ENCODE measurements around the gene SLC5A6.

Gene SLC5A6

GRCh38 chr2:27214941-27215340, 2.9 kb upstream of the SLC5A6 start:
- Histone ChIP-seq H3F3A (ENCODE audit: insufficient read depth, low read length) (no peaks in the 10 kb centered on the region), H3K4me3 (ENCODE audit: low read depth, low read length, poor library complexity, severe bottlenecking) (no peak overlapping the region), H3K9me3 (ENCODE audit: low read length) (no peaks in the 10 kb centered on the region), H4K20me1 (ENCODE audit: insufficient read depth, low read length) (no peaks in the 10 kb centered on the region), H3K27ac (ENCODE audit: low read depth, low read length, poor library complexity, severe bottlenecking) (no peak overlapping the region), H3K36me3 (ENCODE audit: insufficient read depth, low read length) (peaks cover 40% of the 10 kb centered on the region), H3K9ac (ENCODE audit: low read length) (no peak overlapping the region), H3K27me3 (ENCODE audit: insufficient read depth, low read length) (no peaks in the 10 kb centered on the region), H3K79me2 (ENCODE audit: insufficient read depth, low read length) (peaks cover 11% of the 10 kb centered on the region), H3K4me1 (ENCODE audit: insufficient read depth, low read length, severe bottlenecking) (peaks cover 47% of the 10 kb centered on the region), H3K9me2 (ENCODE audit: low read depth, low read length) (no peaks in the 10 kb centered on the region), H2AFZ (ENCODE audit: low read length) (no peak overlapping the region), H3K4me2 (ENCODE audit: low read length) (no peak overlapping the region)
- no peak for TF ChIP-seq EZH2 (IDR thresholded peaks at IDR 0.05; ENCODE audit: borderline replicate concordance, low read length)
- TF ChIP-seq, protein P1, sequence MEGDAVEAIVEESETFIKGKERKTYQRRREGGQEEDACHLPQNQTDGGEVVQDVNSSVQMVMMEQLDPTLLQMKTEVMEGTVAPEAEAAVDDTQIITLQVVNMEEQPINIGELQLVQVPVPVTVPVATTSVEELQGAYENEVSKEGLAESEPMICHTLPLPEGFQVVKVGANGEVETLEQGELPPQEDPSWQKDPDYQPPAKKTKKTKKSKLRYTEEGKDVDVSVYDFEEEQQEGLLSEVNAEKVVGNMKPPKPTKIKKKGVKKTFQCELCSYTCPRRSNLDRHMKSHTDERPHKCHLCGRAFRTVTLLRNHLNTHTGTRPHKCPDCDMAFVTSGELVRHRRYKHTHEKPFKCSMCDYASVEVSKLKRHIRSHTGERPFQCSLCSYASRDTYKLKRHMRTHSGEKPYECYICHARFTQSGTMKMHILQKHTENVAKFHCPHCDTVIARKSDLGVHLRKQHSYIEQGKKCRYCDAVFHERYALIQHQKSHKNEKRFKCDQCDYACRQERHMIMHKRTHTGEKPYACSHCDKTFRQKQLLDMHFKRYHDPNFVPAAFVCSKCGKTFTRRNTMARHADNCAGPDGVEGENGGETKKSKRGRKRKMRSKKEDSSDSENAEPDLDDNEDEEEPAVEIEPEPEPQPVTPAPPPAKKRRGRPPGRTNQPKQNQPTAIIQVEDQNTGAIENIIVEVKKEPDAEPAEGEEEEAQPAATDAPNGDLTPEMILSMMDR (IDR thresholded peaks at IDR 0.05; ENCODE audit: low read length) = no peak

DNA sequence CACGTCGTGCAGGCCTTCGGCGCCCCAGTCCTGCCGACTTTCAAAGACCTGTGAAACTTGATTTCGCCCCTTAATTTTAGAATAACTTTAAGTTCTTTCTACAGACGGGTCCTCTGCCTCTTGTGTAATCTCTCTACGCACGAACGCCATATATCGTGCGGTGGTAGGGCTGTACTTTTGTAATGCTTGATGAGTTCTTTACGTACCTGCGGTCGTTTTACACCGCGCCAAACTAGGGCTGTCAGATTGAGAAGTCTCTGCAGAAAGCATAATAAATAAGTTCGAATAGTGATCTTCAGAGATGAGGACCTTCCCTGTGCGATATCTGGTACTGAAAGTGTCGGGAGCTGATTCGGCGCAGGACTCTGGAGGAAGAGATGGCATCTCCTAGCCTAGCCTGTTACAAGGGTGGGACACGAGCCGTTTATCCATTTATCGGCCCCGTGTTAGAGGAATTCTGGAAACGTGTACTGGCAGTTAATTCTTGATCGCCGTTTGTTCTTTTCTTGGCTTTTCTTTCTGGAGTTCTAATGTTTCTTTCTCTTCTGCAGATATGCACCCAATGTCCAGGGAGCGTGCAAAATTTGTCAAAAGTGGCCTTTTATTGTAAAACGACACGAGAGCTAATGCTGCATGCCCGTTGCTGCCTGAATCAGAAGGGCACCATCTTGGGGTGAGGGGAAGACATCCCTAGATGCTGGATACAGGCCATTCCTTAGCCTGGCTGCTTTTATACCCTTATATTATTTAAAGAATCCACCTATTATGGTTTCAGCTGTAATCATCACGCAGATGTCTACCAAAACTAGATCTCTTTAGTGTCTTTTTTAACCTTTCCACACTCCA, 781 bp upstream of the SLC5A6 start:
- no peaks in the 10 kb centered on the region for H3K9me3 ChIP-seq (ENCODE audit: low read length)
- peak overlapping the region; percentile 81 for H3K4me2 ChIP-seq (ENCODE audit: low read length)
- TF ChIP-seq, protein P1 (IDR thresholded peaks at IDR 0.05; ENCODE audit: low read length) = no peak
- H3K27ac ChIP-seq (ENCODE audit: low read depth, low read length, poor library complexity, severe bottlenecking) = peak overlapping the region; percentile 80
- H3K79me2 ChIP-seq (ENCODE audit: insufficient read depth, low read length) = peaks cover 5% of the 10 kb centered on the region
- no peaks in the 10 kb centered on the region for H3K9me2 ChIP-seq (ENCODE audit: low read depth, low read length)
- no peaks in the 10 kb centered on the region for H3K27me3 ChIP-seq (ENCODE audit: insufficient read depth, low read length)
- H3K9ac ChIP-seq (ENCODE audit: low read length) = peak overlapping the region; percentile 97
- H3F3A ChIP-seq (ENCODE audit: insufficient read depth, low read length) = no peaks in the 10 kb centered on the region
- H3K36me3 ChIP-seq (ENCODE audit: insufficient read depth, low read length) = peaks cover 37% of the 10 kb centered on the region
- H2AFZ ChIP-seq (ENCODE audit: low read length) = no peak overlapping the region
- peaks cover 38% of the 10 kb centered on the region for H3K4me1 ChIP-seq (ENCODE audit: insufficient read depth, low read length, severe bottlenecking)
- H3K4me3 ChIP-seq (ENCODE audit: low read depth, low read length, poor library complexity, severe bottlenecking) = peak overlapping the region; percentile 91
- H4K20me1 ChIP-seq (ENCODE audit: insufficient read depth, low read length) = no peaks in the 10 kb centered on the region

- Histone ChIP-seq H3K9me3 (ENCODE audit: low read length) (no peaks in the 10 kb centered on the region), H2AFZ (ENCODE audit: low read length) (peak overlapping the region; percentile 24; the same call in 1 of the 2 replicates), H3K27ac (ENCODE audit: low read depth, low read length, poor library complexity, severe bottlenecking) (peak overlapping the region; percentile 40), H3F3A (ENCODE audit: insufficient read depth, low read length) (no peaks in the 10 kb centered on the region), H3K4me1 (ENCODE audit: insufficient read depth, low read length, severe bottlenecking) (peaks cover 30% of the 10 kb centered on the region), H3K27me3 (ENCODE audit: insufficient read depth, low read length) (no peaks in the 10 kb centered on the region), H3K36me3 (ENCODE audit: insufficient read depth, low read length) (peaks cover 41% of the 10 kb centered on the region), H3K4me3 (ENCODE audit: low read depth, low read length, poor library complexity, severe bottlenecking) (peak overlapping the region; percentile 91), H4K20me1 (ENCODE audit: insufficient read depth, low read length) (no peaks in the 10 kb centered on the region), H3K9me2 (ENCODE audit: low read depth, low read length) (no peaks in the 10 kb centered on the region), H3K4me2 (ENCODE audit: low read length) (peak overlapping the region; percentile 81), H3K79me2 (ENCODE audit: insufficient read depth, low read length) (no peaks in the 10 kb centered on the region), H3K9ac (ENCODE audit: low read length) (peak overlapping the region; percentile 97)
- TF ChIP-seq EZH2 (IDR thresholded peaks at IDR 0.05; ENCODE audit: borderline replicate concordance, low read length) = no peak
- TF ChIP-seq, protein P1 (IDR thresholded peaks at IDR 0.05; ENCODE audit: low read length) = no peak
Observed at GRCh38 chr2:27211241-27211942, 676 bp downstream of the SLC5A6 start.
